H1 (cell line): ENCODE data around the gene IRX4. TPM values are rescaled to one million over a fixed set of nuclear protein-coding genes. Genes with fewer than 3 reads are reported as not detected.

Experiments used
- BCL11A ChIP-seq, 2 experiments: IDR thresholded peaks; one replicate each; pipeline ENCODE4 v1.6.1; 2011; ENCODE audit warnings: low read depth in 2 of 2, low read length in 2 of 2, mild to moderate bottlenecking in 2 of 2
- CBX8 ChIP-seq: fragments of 300-800, 300-1000 bp; sonication (generic); IDR thresholded peaks from 2 replicates; pipeline ENCODE4 v1.7.1; 2016; ENCODE audit warnings: low read depth, low read length, borderline replicate concordance
- CEBPB ChIP-seq: IDR thresholded peaks from 2 replicates; pipeline ENCODE4 v1.6.1; 2012; ENCODE audit warnings: low read depth, low read length
- CHD7 ChIP-seq: fragments of 300-600 bp; sonication (generic); IDR thresholded peaks from 2 replicates; pipeline ENCODE4 v1.7.1; 2012; ENCODE audit warnings: low read length, moderate library complexity, mild to moderate bottlenecking, inconsistent platforms; ENCODE audit not compliant: insufficient replicate concordance
- HDAC6 ChIP-seq: IDR thresholded peaks from one replicate; pipeline ENCODE4 v1.7.1; 2012; ENCODE audit warnings: low read depth, mild to moderate bottlenecking, inconsistent platforms, low read length, moderate library complexity
- NANOG ChIP-seq: IDR thresholded peaks from 2 replicates; pipeline ENCODE4 v1.6.1; 2011; ENCODE audit warnings: low read length, low read depth, mild to moderate bottlenecking, inconsistent platforms; ENCODE audit not compliant: insufficient read depth, poor library complexity, severe bottlenecking
- POLR2AphosphoS5 ChIP-seq: IDR thresholded peaks from 2 replicates; pipeline ENCODE4 v1.6.1; 2011; ENCODE audit warnings: low read depth, low read length
- RNF2 ChIP-seq: fragments of 200-900, 300-1000 bp; sonication (generic); IDR thresholded peaks from 2 replicates; pipeline ENCODE4 v1.7.1; 2016; ENCODE audit warnings: borderline replicate concordance, low read depth, mild to moderate bottlenecking, antibody characterized with exemption, low read length; ENCODE audit not compliant: poor library complexity, severe bottlenecking; ENCODE audit errors: missing control alignments
- SP2 ChIP-seq: IDR thresholded peaks from 2 replicates; pipeline ENCODE4 v1.6.1; 2012; ENCODE audit warnings: mild to moderate bottlenecking, low read length, inconsistent platforms
- TAF1 ChIP-seq: IDR thresholded peaks from 2 replicates; pipeline ENCODE4 v1.6.1; 2011; ENCODE audit warnings: mild to moderate bottlenecking, low read depth, low read length
- TCF12 ChIP-seq: IDR thresholded peaks from 2 replicates; pipeline ENCODE4 v1.6.1; 2011; ENCODE audit warnings: low read depth, mild to moderate bottlenecking, low read length
- polyA plus RNA-seq, 7 experiments: library from polyadenylated mRNA; depleted of rRNA in 3 of 7; stranded (reverse) in 5 of 7; unstranded in 2 of 7; fragments of >200 nt in 5 of 7; fragments of 200-250 nt in 2 of 7; gene quantifications; 1 replicate in 5 of 7; 2 replicates in 1 of 7; 4 replicates in 1 of 7; pipeline versions ENCODE4 v1.2.1 to v1.2.3, GENCODE V29; 2011 to 2013; ENCODE audit warnings: missing spikeins in 2 of 7, mixed read lengths in 2 of 7
- total RNA-seq: library from RNA; stranded (reverse); fragmentation: NEBNext Ultra II Directional; extraction: Animal tissue kit (Norgen Biotek cat#: 25700); gene quantifications from 2 replicates; pipeline ENCODE4 v1.2.1, GENCODE V29; 2021

Gene IRX4
- total and polyA plus RNA-seq, 2 of the 8 experiments (the other 6 are each of a cell fraction or from before 2014, with no cell fraction given) = 0.45 to 1.2 TPM

- TF ChIP-seq CHD7 = no peak
- TF ChIP-seq NANOG = no peak
- TF ChIP-seq TAF1 = no peak
- no peak for TF ChIP-seq RNF2
- no peak for TF ChIP-seq BCL11A (IDR thresholded peaks at IDR 0.05; ENCODE audit: low read depth in 2 of 2, low read length in 2 of 2)
- no peak for TF ChIP-seq POLR2AphosphoS5
- no peak for TF ChIP-seq HDAC6
- no peak for TF ChIP-seq TCF12
- no peak for TF ChIP-seq SP2
- TF ChIP-seq CEBPB = no peak
- TF ChIP-seq CBX8 = no peak
These were observed 46.4 kb downstream of the IRX4 start (continued) for GRCh38 chr5:1836176-1836890.
